Naive thymus-derived CD4-positive, alpha-beta T cell (primary cell): ENCODE results near the gene SFMBT2. TPM values are rescaled to one million over a fixed set of nuclear protein-coding genes. Genes with fewer than 3 reads are reported as not detected.
A peak's percentile ranks its signal among the peaks of the same experiment; 100 is the strongest.

ENCODE experiments used
- ATAC-seq: fragments of 150-1000 bp; cut with Tn5 transposase; 2 replicates; pipeline ENCODE4 v1.10.0; 2021; ENCODE audit warnings: mild to moderate bottlenecking, moderate library complexity
- CTCF ChIA-PET: fragments of 350-600 bp; sonication (Branson Sonifier 250); formaldehyde crosslinking; loops from one replicate; lab custom pipeline; 2021; ENCODE audit warnings: antibody characterized with exemption; lab: Charles Lee
- POLR2A ChIA-PET: fragments of 350-600 bp; sonication (Branson Sonifier 250); formaldehyde crosslinking; loops from one replicate; lab custom pipeline; 2021; ENCODE audit warnings: antibody characterized with exemption, inconsistent platforms; lab: Charles Lee
- DNase-seq, 9 donors: peaks; one replicate each; pipeline versions ENCODE4 v3.0.0 to v3.0.0-alpha.2; 2020 to 2022; ENCODE audit warnings: mixed read lengths in 1 of 9
- H3K27ac ChIP-seq: one replicate; pipeline ENCODE4 v1.7.0; 2013; ENCODE audit warnings: mild to moderate bottlenecking, low read depth, low read length, moderate library complexity
- H3K27me3 ChIP-seq, 2 donors: one replicate each; pipeline ENCODE4 v1.7.0; 2013; ENCODE audit warnings: low read length in 2 of 2, mild to moderate bottlenecking in 2 of 2, moderate library complexity in 2 of 2; ENCODE audit not compliant: control insufficient read depth in 2 of 2, insufficient read depth in 2 of 2
- H3K36me3 ChIP-seq, 3 experiments: 1 replicate in 2 of 3; 2 replicates in 1 of 3; pipeline ENCODE4 v1.7.0; 2013; ENCODE audit warnings: low read length in 3 of 3, mild to moderate bottlenecking in 3 of 3, moderate library complexity in 1 of 3; ENCODE audit not compliant: insufficient read depth in 3 of 3, control insufficient read depth in 2 of 3
- H3K4me1 ChIP-seq, 2 donors: one replicate each; pipeline ENCODE4 v1.7.0; 2013; ENCODE audit warnings: low read length in 2 of 2, mild to moderate bottlenecking in 2 of 2, moderate library complexity in 1 of 2; ENCODE audit not compliant: control insufficient read depth in 2 of 2, insufficient read depth in 2 of 2
- H3K4me3 ChIP-seq: 2 replicates; pipeline ENCODE4 v1.7.0; 2013; ENCODE audit warnings: mild to moderate bottlenecking, low read length
- H3K9me3 ChIP-seq, 3 experiments: 1 replicate in 2 of 3; 2 replicates in 1 of 3; pipeline ENCODE4 v1.7.0; 2013; ENCODE audit warnings: low read length in 3 of 3; ENCODE audit not compliant: control insufficient read depth in 2 of 3
- H3K27ac Mint-ChIP-seq, 9 donors: one replicate each; pipeline ENCODE4 v1.8.0; 2020 to 2022; ENCODE audit warnings: mixed read lengths in 9 of 9, mild to moderate bottlenecking in 8 of 9, moderate library complexity in 5 of 9, inconsistent platforms in 2 of 9
- H3K27me3 Mint-ChIP-seq, 5 donors: one replicate each; pipeline ENCODE4 v1.8.0; 2021 to 2022; ENCODE audit warnings: mixed read lengths in 5 of 5, mild to moderate bottlenecking in 1 of 5
- H3K36me3 Mint-ChIP-seq, 5 donors: one replicate each; pipeline ENCODE4 v1.8.0; 2020 to 2022; ENCODE audit warnings: mixed read lengths in 5 of 5, mild to moderate bottlenecking in 3 of 5, inconsistent platforms in 1 of 5
- H3K4me1 Mint-ChIP-seq, 7 donors: one replicate each; pipeline ENCODE4 v1.8.0; 2020 to 2022; ENCODE audit warnings: mixed read lengths in 7 of 7, mild to moderate bottlenecking in 3 of 7, inconsistent platforms in 1 of 7
- H3K4me3 Mint-ChIP-seq, 10 donors: one replicate each; pipeline ENCODE4 v1.8.0; 2020 to 2022; ENCODE audit warnings: mild to moderate bottlenecking in 10 of 10, mixed read lengths in 10 of 10, moderate library complexity in 6 of 10, inconsistent platforms in 2 of 10
- H3K9me3 Mint-ChIP-seq, 11 donors: one replicate each; pipeline ENCODE4 v1.8.0; 2020 to 2022; ENCODE audit warnings: mixed read lengths in 11 of 11, mild to moderate bottlenecking in 4 of 11, inconsistent platforms in 1 of 11, moderate library complexity in 1 of 11
- intact Hi-C, 2 donors: fragments of 100-400 bp; cut with micrococcal nuclease; formaldehyde crosslinking; loops; one replicate each; pipeline ENCODE4 v1.15.1; 2023
- polyA plus RNA-seq, 2 donors: library from polyadenylated mRNA; unstranded; fragments of 300-500 nt; fragmentation: Illumina TruSeq; gene quantifications; one replicate each; pipeline ENCODE4 v1.2.3, GENCODE V29; 2021
- total RNA-seq, 6 experiments: library from RNA in 5 of 6; stranded (reverse) in 5 of 6; gene quantifications; 1 replicate in 5 of 6; 2 replicates in 1 of 6; pipeline ENCODE4 v1.2.3 and lab custom pipeline; 2021 to 2026

The SFMBT2 gene
- total and polyA plus RNA-seq, 7 experiments from 2014 or later = 7.4 to 50.9 (median 39.2) TPM

- H3K27ac Mint-ChIP-seq = peak overlapping the region in 4 of 9 donors; percentile 1 to 62 (median 32)
- Histone ChIP-seq H3K27ac (no peak overlapping the region), H3K9me3 (no peaks in the 10 kb centered on the region), H3K4me1 (no peaks in the 10 kb centered on the region), H3K4me3 (no peak overlapping the region), H3K27me3 (no peaks in the 10 kb centered on the region), H3K36me3 (peaks cover 0 to 52% (median 3%) of the 10 kb centered on the region in 3 experiments)
- H3K4me3 Mint-ChIP-seq = no peak overlapping the region
- H3K9me3 Mint-ChIP-seq = peaks cover 0 to 5% (median 0%) of the 10 kb centered on the region in 11 donors
- ATAC-seq (no peak), DNase-seq (no peak)
- intact Hi-C loops = loop anchor here in 1 of 2 donors (5.0 kb wide), 1 partner anchor 37 kb away; no protein-coding TSS in a partner anchor
- H3K27me3 Mint-ChIP-seq = no peaks in the 10 kb centered on the region
- H3K4me1 Mint-ChIP-seq = peaks cover 3 to 10% (median 5%) of the 10 kb centered on the region in 7 donors
- ChIA-PET POLR2A (interaction anchor here (0.7 kb wide), 1 partner anchor 930 kb away, joined by 3 read pairs; no protein-coding TSS in a partner anchor), CTCF (no interaction called here)
- H3K36me3 Mint-ChIP-seq = peaks cover 20 to 72% (median 41%) of the 10 kb centered on the region in 5 donors
Observed at GRCh38 chr10:7205656-7206055, 205.2 kb downstream of the SFMBT2 start.

- H3K9me3 ChIP-seq = no peaks in the 10 kb centered on the region
- CTCF ChIA-PET = interaction anchor here (0.7 kb wide), 1 partner anchor 83 kb away, joined by 3 read pairs; no protein-coding TSS in a partner anchor
- H3K4me3 ChIP-seq = no peak overlapping the region
- Mint-ChIP-seq H3K27ac (peak overlapping the region in 3 of 9 donors; percentile 56 to 67 (median 62)), H3K4me3 (no peak overlapping the region), H3K36me3 (peaks cover 21 to 75% (median 50%) of the 10 kb centered on the region in 5 donors), H3K9me3 (peaks cover 0 to 3% (median 0%) of the 10 kb centered on the region in 11 donors), H3K27me3 (no peaks in the 10 kb centered on the region), H3K4me1 (peaks cover 0 to 26% (median 9%) of the 10 kb centered on the region in 7 donors)
- no peak for ATAC-seq
- no peak for DNase-seq
- intact Hi-C loops = no loop called here
- no peak overlapping the region for H3K27ac ChIP-seq
- POLR2A ChIA-PET = interaction anchor here (0.6 kb wide), 1 partner anchor 287 kb away, joined by 3 read pairs; no protein-coding TSS in a partner anchor
- H3K36me3 ChIP-seq = peaks cover 0 to 53% (median 8%) of the 10 kb centered on the region in 3 experiments
- no peaks in the 10 kb centered on the region for H3K4me1 ChIP-seq
- no peaks in the 10 kb centered on the region for H3K27me3 ChIP-seq
Observed at GRCh38 chr10:7202793-7203355, 208.0 kb downstream of the SFMBT2 start.

GRCh38 chr10:7199152-7199760 lies 211.6 kb downstream of the SFMBT2 start:
- Histone ChIP-seq H3K27me3 (no peaks in the 10 kb centered on the region), H3K4me3 (no peak overlapping the region), H3K36me3 (peaks cover 0 to 60% (median 8%) of the 10 kb centered on the region in 3 experiments), H3K9me3 (no peaks in the 10 kb centered on the region), H3K4me1 (peaks cover 3 to 22% of the 10 kb centered on the region in 2 donors), H3K27ac (no peak overlapping the region)
- H3K9me3 Mint-ChIP-seq = peaks cover 0 to 18% (median 4%) of the 10 kb centered on the region in 11 donors
- H3K27ac Mint-ChIP-seq = peak overlapping the region in 6 of 9 donors; percentile 0 to 72 (median 16)
- intact Hi-C loops = loop anchor here in 1 of 2 donors (10.0 kb wide), 1 partner anchor 276 kb away; no protein-coding TSS in a partner anchor
- ATAC-seq (no peak), DNase-seq (no peak)
- H3K27me3 Mint-ChIP-seq = no peaks in the 10 kb centered on the region
- no peak overlapping the region for H3K4me3 Mint-ChIP-seq
- H3K4me1 Mint-ChIP-seq = peaks cover 16 to 57% (median 32%) of the 10 kb centered on the region in 7 donors
- peaks cover 36 to 87% (median 71%) of the 10 kb centered on the region in 5 donors for H3K36me3 Mint-ChIP-seq
- CTCF ChIA-PET = interaction anchor here (0.9 to 1.4 kb wide), 2 partner anchors 10 to 27 kb away, joined by 3 read pairs; no protein-coding TSS in a partner anchor
- POLR2A ChIA-PET = interaction anchor here (0.9 kb wide), 1 partner anchor 212 kb away, joined by 3 read pairs; the partner anchor contains the start of gene SFMBT2

- H3K27ac Mint-ChIP-seq = peak overlapping the region; percentile 30 to 97 (median 76)
Observed at GRCh38 chr10:7196284-7196683, 214.6 kb downstream of the SFMBT2 start.

GRCh38 chr10:7195118-7195517 lies 215.7 kb downstream of the SFMBT2 start:
- ATAC-seq (no peak), DNase-seq (no peak)
- Histone ChIP-seq H3K36me3 (peaks cover 0 to 36% (median under 1%) of the 10 kb centered on the region in 3 experiments), H3K27me3 (no peaks in the 10 kb centered on the region), H3K27ac (no peak overlapping the region), H3K4me3 (no peak overlapping the region), H3K4me1 (peaks cover 24 to 63% of the 10 kb centered on the region in 2 donors), H3K9me3 (no peaks in the 10 kb centered on the region)
- Mint-ChIP-seq H3K27me3 (no peaks in the 10 kb centered on the region), H3K4me1 (peaks cover 41 to 85% (median 70%) of the 10 kb centered on the region in 7 donors), H3K4me3 (peak overlapping the region in 9 of 10 donors; percentile 24 to 89 (median 53)), H3K36me3 (peaks cover 27 to 77% (median 59%) of the 10 kb centered on the region in 5 donors), H3K27ac (peak overlapping the region in 8 of 9 donors; percentile 70 to 97 (median 87)), H3K9me3 (peaks cover 0 to 21% (median 4%) of the 10 kb centered on the region in 11 donors)
- intact Hi-C loops = loop anchor here in 1 of 2 donors (10.0 kb wide), 1 partner anchor 280 kb away; no protein-coding TSS in a partner anchor
- CTCF ChIA-PET = interaction anchor here (1.2 kb wide), 1 partner anchor 64 kb away, joined by 3 read pairs; no protein-coding TSS in a partner anchor
- POLR2A ChIA-PET = interaction anchor here (1.4 kb wide), 1 partner anchor 217 kb away, joined by 4 read pairs; no protein-coding TSS in a partner anchor

More at GRCh38 chr10:7196284-7196683, 214.6 kb downstream of the SFMBT2 start:
- intact Hi-C loops = loop anchor here in 1 of 2 donors (10.0 kb wide), 1 partner anchor 279 kb away; no protein-coding TSS in a partner anchor
- peaks cover 24 to 51% of the 10 kb centered on the region in 2 donors for H3K4me1 ChIP-seq
- H3K9me3 Mint-ChIP-seq = peaks cover 0 to 18% (median 4%) of the 10 kb centered on the region in 11 donors
- peaks cover 0 to 48% (median 5%) of the 10 kb centered on the region in 3 experiments for H3K36me3 ChIP-seq
- H3K36me3 Mint-ChIP-seq = peaks cover 27 to 74% (median 61%) of the 10 kb centered on the region in 5 donors
- H3K27me3 ChIP-seq = no peaks in the 10 kb centered on the region
- no peak overlapping the region for H3K27ac ChIP-seq
- H3K4me3 ChIP-seq = no peak overlapping the region
- DNase-seq = no peak
- no peak for ATAC-seq
- peaks cover 36 to 87% (median 61%) of the 10 kb centered on the region in 7 donors for H3K4me1 Mint-ChIP-seq
- H3K27me3 Mint-ChIP-seq = no peaks in the 10 kb centered on the region
- H3K9me3 ChIP-seq = no peaks in the 10 kb centered on the region
- POLR2A ChIA-PET = no interaction called here
- peak overlapping the region; percentile 11 to 89 (median 51) for H3K4me3 Mint-ChIP-seq
- CTCF ChIA-PET = no interaction called here

- H3K27me3 ChIP-seq = no peaks in the 10 kb centered on the region
- peaks cover 28 to 73% (median 55%) of the 10 kb centered on the region in 5 donors for H3K36me3 Mint-ChIP-seq
- H3K4me3 ChIP-seq = no peak overlapping the region
- ChIA-PET POLR2A (interaction anchor here (1.1 to 1.4 kb wide), 2 partner anchors 65 to 217 kb away, joined by 4 read pairs; no protein-coding TSS in a partner anchor), CTCF (interaction anchor here (1.0 to 1.2 kb wide), 2 partner anchors 10 to 64 kb away, joined by 3 read pairs; no protein-coding TSS in a partner anchor)
- H3K27ac ChIP-seq = no peak overlapping the region
- H3K36me3 ChIP-seq = peaks cover 0 to 31% (median 0%) of the 10 kb centered on the region in 3 experiments
- DNase-seq (no peak), ATAC-seq (no peak)
- intact Hi-C loops = loop anchor here in 1 of 2 donors (5.0 to 10.0 kb wide), 2 partner anchors 37 to 280 kb away; no protein-coding TSS in a partner anchor
- H3K9me3 Mint-ChIP-seq = peaks cover 0 to 21% (median 4%) of the 10 kb centered on the region in 11 donors
- no peaks in the 10 kb centered on the region for H3K27me3 Mint-ChIP-seq
- peaks cover 24 to 68% of the 10 kb centered on the region in 2 donors for H3K4me1 ChIP-seq
- H3K4me3 Mint-ChIP-seq = peak overlapping the region in 9 of 10 donors; percentile 29 to 89 (median 67)
- H3K27ac Mint-ChIP-seq = peak overlapping the region; percentile 36 to 98 (median 97)
- peaks cover 44 to 82% (median 72%) of the 10 kb centered on the region in 7 donors for H3K4me1 Mint-ChIP-seq
- H3K9me3 ChIP-seq = no peaks in the 10 kb centered on the region
Observed at GRCh38 chr10:7194571-7194970, 216.3 kb downstream of the SFMBT2 start.
